NOMO-1 (cell line): ENCODE results near the gene ATP9B.

ENCODE experiments used
- DNase-seq, 2 experiments: peaks; one replicate each; lab custom pipeline; 2025; ENCODE audit not compliant: unreplicated experiment in 2 of 2; lab: John Stamatoyannopoulos, UW

ATP9B gene

DNA sequence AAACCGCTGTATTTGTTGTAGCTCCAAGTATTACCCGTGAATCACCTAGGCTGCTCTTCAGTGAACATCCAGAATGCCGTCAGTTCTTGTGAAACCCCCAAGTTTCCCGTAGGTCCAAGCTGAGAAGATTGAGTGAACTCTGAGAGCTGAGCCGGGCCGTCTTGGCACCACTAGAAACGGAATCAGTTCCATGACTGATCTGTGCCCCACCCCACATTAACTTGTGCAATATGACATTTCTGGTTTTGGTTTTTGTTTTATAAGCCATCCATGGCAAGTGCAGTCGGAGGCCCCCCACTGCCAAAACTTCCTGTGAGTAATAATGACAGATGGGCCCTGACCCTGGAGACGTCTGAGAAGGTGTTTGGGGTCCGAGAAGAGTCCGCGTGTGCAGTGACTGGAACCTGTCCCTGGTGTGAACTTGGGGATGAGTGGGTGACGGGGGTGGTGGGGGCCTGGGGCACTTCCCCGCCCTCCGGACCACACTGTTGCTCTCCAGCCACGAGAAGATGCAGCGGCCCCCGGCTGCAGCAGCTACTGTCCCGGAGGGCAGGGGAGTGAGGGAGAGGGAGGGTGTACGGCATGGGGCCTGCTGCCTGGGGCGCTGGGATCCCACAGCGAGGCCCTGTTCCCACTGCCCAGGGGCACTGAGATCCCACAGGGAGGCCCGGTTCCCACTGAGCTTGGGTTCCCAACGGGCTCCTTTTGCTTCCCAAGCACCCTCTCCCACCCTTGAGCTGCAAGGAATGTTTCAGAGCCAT is 353.0 kb downstream of the ATP9B start:
- DNase-seq = no peak

GRCh38 chr18:79422783-79423165 is 353.6 kb downstream of the ATP9B start:
- DNase-seq = no peak

- DNase-seq = no peak
Measured at GRCh38 chr18:79423211-79424007, 354.2 kb downstream of the ATP9B start.

DNA sequence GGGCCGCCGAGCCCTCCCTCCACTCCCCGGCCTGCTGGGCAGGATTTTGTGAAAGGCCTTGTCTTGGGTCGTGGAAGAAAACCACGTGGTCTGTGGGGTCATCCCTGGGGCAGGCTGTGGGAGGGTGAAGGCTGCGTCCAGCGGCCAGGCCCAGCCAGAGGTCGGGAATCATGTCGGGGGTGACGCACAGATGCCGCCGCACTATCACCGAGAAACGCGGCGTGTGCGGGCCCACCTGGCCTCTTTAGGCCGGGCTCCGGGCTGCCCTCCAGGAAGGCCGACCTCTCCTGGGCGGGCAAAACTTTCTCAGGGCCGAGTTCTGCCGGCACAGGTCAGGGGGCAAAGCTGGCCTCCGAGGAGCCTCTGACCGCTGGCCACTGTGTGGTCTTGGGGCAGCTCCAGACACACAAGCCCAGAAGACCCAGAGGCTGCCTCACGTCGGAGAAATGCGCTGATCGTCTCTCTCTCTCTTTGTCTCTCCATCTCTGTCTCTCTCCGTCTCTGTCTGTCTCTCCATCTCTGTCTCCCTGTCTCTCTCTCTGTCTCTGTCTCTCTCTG is 354.9 kb downstream of the ATP9B start:
- no peak for DNase-seq

DNA sequence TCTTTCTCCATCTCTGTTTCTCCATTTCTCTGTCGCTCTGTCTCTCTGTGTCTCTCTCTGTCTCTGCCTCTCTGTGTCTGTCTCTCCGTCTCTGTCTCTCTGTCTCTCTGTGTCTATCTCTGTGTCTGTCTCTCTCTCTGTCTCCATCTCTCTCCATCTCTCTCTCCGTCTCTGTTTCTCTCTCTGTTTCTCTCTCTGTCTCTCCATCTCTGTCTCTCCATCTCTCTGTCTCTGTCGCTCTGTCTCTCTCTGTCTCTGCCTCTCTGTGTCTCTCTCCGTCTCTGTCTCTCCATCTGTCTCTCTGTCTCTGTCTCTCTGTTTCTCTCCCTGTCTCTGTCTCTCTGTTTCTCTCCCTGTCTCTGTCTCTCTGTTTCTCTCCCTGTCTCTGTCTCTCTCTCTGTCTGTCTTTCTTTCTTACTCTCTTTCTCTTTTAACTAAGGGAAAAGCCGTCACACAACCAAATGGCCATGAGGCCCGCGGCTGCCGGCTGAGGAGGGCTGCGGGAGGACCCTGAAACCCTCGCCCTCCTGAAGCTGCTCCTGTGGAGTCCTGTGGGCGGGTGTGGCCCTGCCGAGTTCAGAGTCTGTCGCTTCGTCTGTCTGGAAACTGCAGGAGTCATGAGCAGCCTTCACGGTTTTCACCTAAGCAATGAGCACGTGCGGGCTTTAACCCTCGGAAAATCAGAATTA is 355.8 kb downstream of the ATP9B start:
- DNase-seq = no peak

- DNase-seq = no peak
Measured at GRCh38 chr18:79425569-79425886, 356.3 kb downstream of the ATP9B start.

GRCh38 chr18:79426376-79427300 is 357.4 kb downstream of the ATP9B start:
- DNase-seq = no peak

GRCh38 chr18:79427368-79428225 is 358.4 kb downstream of the ATP9B start:
- no peak for DNase-seq
